Cardiac muscle cell (in vitro differentiated cells and primary cell): ENCODE measurements around the gene SPINK6. TPM values are rescaled to one million over a fixed set of nuclear protein-coding genes. Genes with fewer than 3 reads are reported as not detected.

Experiments
- DNase-seq, 2 donors: peaks; one replicate each; pipeline versions ENCODE4 v3.0.0 to v3.0.0-alpha.2; 2010 to 2017; ENCODE audit warnings: low read depth in 1 of 2, low spot score in 1 of 2
- H3K27ac ChIP-seq: fragments of 200-600 bp; sonication (generic); 2 replicates; pipeline ENCODE4 v1.5.1; 2016
- H3K27me3 ChIP-seq: fragments of 200-600 bp; sonication (generic); 2 replicates; pipeline ENCODE4 v1.6.0; 2016; ENCODE audit warnings: control low read depth
- H3K36me3 ChIP-seq: fragments of 200-600 bp; sonication (generic); 2 replicates; pipeline ENCODE4 v1.5.1; 2016; ENCODE audit warnings: control low read depth
- H3K4me1 ChIP-seq: fragments of 200-600 bp; sonication (generic); 2 replicates; pipeline ENCODE4 v1.8.1; 2017; ENCODE audit warnings: low read depth, mild to moderate bottlenecking, mixed run types
- H3K4me3 ChIP-seq: fragments of 200-600 bp; sonication (generic); 2 replicates; pipeline ENCODE4 v1.5.1; 2016; ENCODE audit warnings: mild to moderate bottlenecking
- H3K9me3 ChIP-seq: fragments of 200-600 bp; sonication (generic); 2 replicates; pipeline ENCODE4 v1.5.1; 2017; ENCODE audit warnings: low read depth, mild to moderate bottlenecking, control low read depth
- CTCF ChIP-seq: IDR thresholded peaks from 2 replicates; pipeline ENCODE4 v1.5.1; 2012; ENCODE audit warnings: low read depth, mild to moderate bottlenecking, low read length
- polyA plus RNA-seq: library from polyadenylated mRNA; unstranded; fragments of >200 nt; fragmentation: Nextera tagmentation; extraction: Ambion mirVana; gene quantifications from 2 replicates; pipeline ENCODE4 v1.2.1, GENCODE V29; 2016
- total RNA-seq: library from RNA; depleted of rRNA; stranded (reverse); fragments of >200 nt; gene quantifications from 2 replicates; pipeline ENCODE4 v1.2.3, GENCODE V29; 2016

The SPINK6 gene
- total and polyA plus RNA-seq, 2 experiments from 2014 or later = not detected

- H3K9me3 ChIP-seq = no peaks in the 10 kb centered on the region
- H3K4me3 ChIP-seq = no peak overlapping the region
- no peak overlapping the region for H3K27ac ChIP-seq
- DNase-seq = peak in 1 of 2 donors; percentile 89
- no peaks in the 10 kb centered on the region for H3K27me3 ChIP-seq
- no peak for TF ChIP-seq CTCF
- no peaks in the 10 kb centered on the region for H3K4me1 ChIP-seq
- no peaks in the 10 kb centered on the region for H3K36me3 ChIP-seq
These were observed 16.4 kb upstream of the SPINK6 start for GRCh38 chr5:148186248-148187003.

GRCh38 chr5:148191010-148191409 is 11.8 kb upstream of the SPINK6 start:
- Histone ChIP-seq H3K27me3 (no peaks in the 10 kb centered on the region), H3K27ac (no peak overlapping the region), H3K36me3 (no peaks in the 10 kb centered on the region), H3K4me1 (no peaks in the 10 kb centered on the region), H3K4me3 (no peak overlapping the region), H3K9me3 (no peaks in the 10 kb centered on the region)
- TF ChIP-seq CTCF = no peak
- DNase-seq = no peak

- H3K4me1 ChIP-seq = no peaks in the 10 kb centered on the region
- no peak overlapping the region for H3K4me3 ChIP-seq
- no peak for TF ChIP-seq CTCF
- H3K36me3 ChIP-seq = no peaks in the 10 kb centered on the region
- H3K9me3 ChIP-seq = no peaks in the 10 kb centered on the region
- DNase-seq = no peak
- no peaks in the 10 kb centered on the region for H3K27me3 ChIP-seq
- H3K27ac ChIP-seq = no peak overlapping the region
These were observed 9.6 kb upstream of the SPINK6 start for GRCh38 chr5:148193202-148193601.

GRCh38 chr5:148201151-148201550 is 1.7 kb upstream of the SPINK6 start:
- H3K4me3 ChIP-seq = no peak overlapping the region
- no peaks in the 10 kb centered on the region for H3K36me3 ChIP-seq
- no peak for TF ChIP-seq CTCF
- H3K9me3 ChIP-seq = no peaks in the 10 kb centered on the region
- H3K27me3 ChIP-seq = no peaks in the 10 kb centered on the region
- H3K4me1 ChIP-seq = no peaks in the 10 kb centered on the region
- H3K27ac ChIP-seq = no peak overlapping the region
- no peak for DNase-seq

GRCh38 chr5:148205044-148205806 is 2.4 kb downstream of the SPINK6 start:
- Histone ChIP-seq H3K36me3 (no peaks in the 10 kb centered on the region), H3K4me1 (no peaks in the 10 kb centered on the region), H3K27ac (no peak overlapping the region), H3K27me3 (no peaks in the 10 kb centered on the region), H3K9me3 (no peaks in the 10 kb centered on the region), H3K4me3 (no peak overlapping the region)
- TF ChIP-seq CTCF = no peak
- peak in 1 of 2 donors; percentile 89 for DNase-seq
